Endothelial cell of umbilical vein (primary cell): ENCODE measurements around the gene YIPF7. TPM values are rescaled to one million over a fixed set of nuclear protein-coding genes. Genes with fewer than 3 reads are reported as not detected.
A peak's percentile ranks its signal among the peaks of the same experiment; 100 is the strongest.

Experiments
- Bru-seq: library from RNA; stranded (reverse); fragments of 400-500 nt; gene quantifications from one replicate; lab custom pipeline; 2021; lab: Mats Ljungman, UMichigan
- BruChase-seq, 2 experiments: library from RNA; stranded (reverse); fragments of 400-500 nt; gene quantifications; one replicate each; lab custom pipeline; 2021; lab: Mats Ljungman, UMichigan
- BruUV-seq: library from RNA; stranded (reverse); fragments of 400-500 nt; replicated peaks from 2 replicates; lab custom pipeline; 2021; lab: Mats Ljungman, UMichigan
- CTCF ChIA-PET: fragments of 300-600, 350-600 bp; sonication (Branson Sonifier 250); formaldehyde crosslinking; loops from one replicate; lab custom pipeline; 2021; ENCODE audit warnings: antibody characterized with exemption, inconsistent platforms; lab: Charles Lee
- POLR2A ChIA-PET: fragments of 300-600, 350-600 bp; sonication (Branson Sonifier 250); formaldehyde crosslinking; loops from one replicate; lab custom pipeline; 2021; ENCODE audit warnings: antibody characterized with exemption, inconsistent platforms; lab: Charles Lee
- DNase-seq: peaks from one replicate; pipeline ENCODE4 v3.0.0-alpha.2; 2011; ENCODE audit warnings: low read depth, low spot score
- FAIRE-seq: peaks from 2 replicates; lab custom pipeline; 2011; peaks lifted over from hg19 to GRCh38; lab: Jason Lieb, UNC
- H2AFZ ChIP-seq: 2 replicates; pipeline ENCODE4 v1.6.0; 2012; ENCODE audit warnings: low read depth, low read length, control low read depth, inconsistent platforms
- H3K27ac ChIP-seq: 2 replicates; pipeline ENCODE4 v1.5.1; 2011; ENCODE audit warnings: low read depth, mild to moderate bottlenecking, control low read depth, low read length, moderate library complexity; ENCODE audit not compliant: insufficient read depth
- H3K27me3 ChIP-seq, 2 experiments: 2 replicates each; pipeline versions ENCODE4 v1.6.0 to v1.6.1; 2011; ENCODE audit warnings: low read length in 2 of 2, mixed read lengths in 1 of 2; ENCODE audit not compliant: control insufficient read depth in 2 of 2, insufficient read depth in 2 of 2
- H3K36me3 ChIP-seq, 2 experiments: 2 replicates in 1 of 2; 3 replicates in 1 of 2; pipeline ENCODE4 v1.5.1; 2011; ENCODE audit warnings: low read length in 2 of 2, mild to moderate bottlenecking in 1 of 2, moderate library complexity in 1 of 2; ENCODE audit not compliant: control insufficient read depth in 2 of 2, insufficient read depth in 2 of 2; ENCODE audit errors: extremely low read depth in 1 of 2
- H3K4me1 ChIP-seq: 3 replicates; pipeline ENCODE4 v1.5.1; 2011; ENCODE audit warnings: mild to moderate bottlenecking, low read length; ENCODE audit not compliant: control insufficient read depth, insufficient read depth; ENCODE audit errors: extremely low read depth
- H3K4me2 ChIP-seq: 2 replicates; pipeline ENCODE4 v1.6.1; 2011; ENCODE audit warnings: low read length, control low read depth, mixed read lengths; ENCODE audit not compliant: insufficient read depth
- H3K4me3 ChIP-seq, 3 experiments: fragments of 200-600 bp in 1 of 3; sonication (generic), shearing (Covaris generic) in 1 of 3; replicated peaks in 1 of 3; 2 replicates each; pipeline ENCODE4 v1.5.1; 2011 to 2016; ENCODE audit warnings: control low read depth in 3 of 3, low read length in 3 of 3, mild to moderate bottlenecking in 2 of 3, inconsistent platforms in 1 of 3, low read depth in 1 of 3, moderate library complexity in 1 of 3; ENCODE audit not compliant: insufficient read depth in 1 of 3
- H3K79me2 ChIP-seq: 2 replicates; pipeline ENCODE4 v1.6.0; 2012; ENCODE audit warnings: low read length, inconsistent platforms; ENCODE audit not compliant: control insufficient read depth, insufficient read depth
- H3K9ac ChIP-seq: replicated peaks from 2 replicates; pipeline ENCODE3; 2011; ENCODE audit warnings: low read length, control low read depth; ENCODE audit not compliant: insufficient read depth; ENCODE audit errors: extremely low read depth
- H3K9me1 ChIP-seq: replicated peaks from 3 replicates; pipeline ENCODE4 v1.6.0; 2011; ENCODE audit warnings: mild to moderate bottlenecking, low read length; ENCODE audit not compliant: control insufficient read depth, insufficient read depth; ENCODE audit errors: extremely low read depth
- H3K9me3 ChIP-seq: replicated peaks from 2 replicates; pipeline ENCODE4 v1.5.1; 2012; ENCODE audit warnings: low read length, inconsistent platforms; ENCODE audit not compliant: control insufficient read depth, insufficient read depth
- H4K20me1 ChIP-seq: replicated peaks from 2 replicates; pipeline ENCODE3; 2011; ENCODE audit warnings: mild to moderate bottlenecking, low read length; ENCODE audit not compliant: control insufficient read depth, insufficient read depth; ENCODE audit errors: extremely low read depth
- EZH2 ChIP-seq: IDR thresholded peaks from 2 replicates; pipeline ENCODE4 v1.6.1; 2012; ENCODE audit warnings: borderline replicate concordance, low read depth, mild to moderate bottlenecking, moderate library complexity, low read length, inconsistent platforms; ENCODE audit not compliant: severe bottlenecking
- FOS ChIP-seq: IDR thresholded peaks from 2 replicates; pipeline ENCODE4 v1.6.1; 2011; ENCODE audit warnings: mild to moderate bottlenecking, low read length, moderate library complexity, borderline replicate concordance; ENCODE audit not compliant: insufficient read depth
- GATA2 ChIP-seq: IDR thresholded peaks from 2 replicates; pipeline ENCODE4 v1.7.0; 2011; ENCODE audit warnings: low read depth, mild to moderate bottlenecking, moderate library complexity, mixed read lengths, low read length; ENCODE audit not compliant: insufficient read length, insufficient read depth
- JUN ChIP-seq: IDR thresholded peaks from 2 replicates; pipeline ENCODE4 v1.6.1; 2011; ENCODE audit warnings: borderline replicate concordance, low read depth; ENCODE audit not compliant: insufficient read length, insufficient read depth
- MYC ChIP-seq: IDR thresholded peaks from one replicate; pipeline ENCODE4 v1.6.1; 2011; ENCODE audit warnings: mild to moderate bottlenecking, low read depth, low read length
- POLR2A ChIP-seq: IDR thresholded peaks from 2 replicates; pipeline ENCODE4 v1.6.1; 2012; ENCODE audit warnings: low read depth, mild to moderate bottlenecking, control low read depth, low read length
- POLR2AphosphoS5 ChIP-seq: IDR thresholded peaks from 2 replicates; pipeline ENCODE4 v1.6.1; 2012; ENCODE audit warnings: low read depth, mild to moderate bottlenecking, control low read depth, low read length, moderate library complexity; ENCODE audit not compliant: insufficient read depth
- dilution Hi-C: fragments of 300-500 bp; cut with MboI; formaldehyde crosslinking; loops from one replicate; pipeline ENCODE4 v1.15.0; 2019; ENCODE audit warnings: low sequenced_read_pairs; ENCODE audit not compliant: extremely low pct_ligation_motif_present
- intact Hi-C: fragments of 100-400 bp; cut with micrococcal nuclease; formaldehyde crosslinking; loops from one replicate; pipeline ENCODE4 v1.10.0; 2022
- long read RNA-seq: library from polyadenylated mRNA; stranded (forward); transcript quantifications from one replicate; pipeline ENCODE4 v2.0.0, GENCODE V29; 2021
- polyA minus RNA-seq, 3 experiments: library from RNA; depleted of rRNA, polyadenylated mRNA; stranded (reverse); fragments of >200 nt; gene quantifications; 1 replicate in 1 of 3; 2 replicates in 2 of 3; pipeline ENCODE4 v1.2.3, GENCODE V29; 2011
- polyA plus RNA-seq, 4 experiments: library from polyadenylated mRNA; depleted of rRNA in 3 of 4; stranded (reverse) in 3 of 4; unstranded in 1 of 4; fragments of >200 nt; gene quantifications; 2 replicates each; pipeline versions ENCODE4 v1.2.1 to v1.2.3, GENCODE V29; 2011 to 2012; ENCODE audit warnings: missing spikeins in 1 of 4
- total RNA-seq: library from RNA; stranded (reverse); gene quantifications from 2 replicates; pipeline ENCODE4 v1.2.3, GENCODE V29; 2021
- TF ChIP-seq, protein P1 (sequence below), 2 donors: IDR thresholded peaks; 1 replicate in 1 of 2; 2 replicates in 1 of 2; pipeline ENCODE4 v1.5.1; 2011; ENCODE audit warnings: low read length in 2 of 2, mild to moderate bottlenecking in 2 of 2, moderate library complexity in 2 of 2, control low read depth in 1 of 2, inconsistent platforms in 1 of 2, low read depth in 1 of 2; ENCODE audit not compliant: insufficient read depth in 1 of 2; ENCODE audit errors: extremely low read depth in 1 of 2
- TF ChIP-seq, protein P2 (sequence below): IDR thresholded peaks from 2 replicates; pipeline ENCODE4 v1.6.1; 2011; ENCODE audit not compliant: insufficient read depth, insufficient read length

YIPF7 gene
- total RNA-seq (not detected in 2 replicates), polyA plus RNA-seq (not detected in 2 replicates), polyA minus RNA-seq (0.56 TPM in 1 of 2 replicates, not detected in the other), Bru-seq, nascent RNA (percentile 14 among the genes with signal in this experiment), BruChase-seq, experiment 1, labeled RNA remaining after a 6-hour chase (percentile 39 among the genes with signal in this experiment), BruChase-seq, experiment 2, labeled RNA remaining after a 2-hour chase (percentile 32 among the genes with signal in this experiment)
- polyA plus RNA-seq (2011; cell fraction: cytosol; rRNA removed) = not detected in 2 replicates
- polyA plus RNA-seq (2011; cell fraction: nucleus; rRNA removed) = not detected in 2 replicates
- not detected in 2 replicates for polyA plus RNA-seq (2012)
- polyA minus RNA-seq (2011; cell fraction: cytosol; rRNA and poly(A)+ RNA removed) = not detected
- polyA minus RNA-seq (2011; cell fraction: nucleus; rRNA and poly(A)+ RNA removed) = not detected in 2 replicates
- long read RNA-seq, partial matches to known transcripts = 1 of 1 reads
- long read RNA-seq, other reads (novel, unspliced or antisense) = 0 of 1 reads

- no peak within 1 kb of the TSS for H3K27ac ChIP-seq
- no peak within 1 kb of the TSS for H3K9ac ChIP-seq
- CTCF ChIA-PET = interaction anchor here (1.5 kb wide), 1 partner anchor 17 kb away, joined by 4 read pairs; no protein-coding TSS in a partner anchor
- no peak within 1 kb of the TSS for H3K4me2 ChIP-seq
- no peaks in the 10 kb centered on the region for H3K36me3 ChIP-seq
- H3K79me2 ChIP-seq = no peaks in the 10 kb centered on the region
- H3K9me3 ChIP-seq = no peaks in the 10 kb centered on the region
- no peak for DNase-seq
- dilution Hi-C loops = no loop called here
- POLR2A ChIA-PET = no interaction called here
- no peaks in the 10 kb centered on the region for H3K4me1 ChIP-seq
- intact Hi-C loops = no loop called here
- TF ChIP-seq POLR2A (no peak), GATA2 (no peak), JUN (no peak), EZH2 (no peak), FOS (no peak), MYC (no peak), POLR2AphosphoS5 (no peak)
- TF ChIP-seq, protein P1, sequence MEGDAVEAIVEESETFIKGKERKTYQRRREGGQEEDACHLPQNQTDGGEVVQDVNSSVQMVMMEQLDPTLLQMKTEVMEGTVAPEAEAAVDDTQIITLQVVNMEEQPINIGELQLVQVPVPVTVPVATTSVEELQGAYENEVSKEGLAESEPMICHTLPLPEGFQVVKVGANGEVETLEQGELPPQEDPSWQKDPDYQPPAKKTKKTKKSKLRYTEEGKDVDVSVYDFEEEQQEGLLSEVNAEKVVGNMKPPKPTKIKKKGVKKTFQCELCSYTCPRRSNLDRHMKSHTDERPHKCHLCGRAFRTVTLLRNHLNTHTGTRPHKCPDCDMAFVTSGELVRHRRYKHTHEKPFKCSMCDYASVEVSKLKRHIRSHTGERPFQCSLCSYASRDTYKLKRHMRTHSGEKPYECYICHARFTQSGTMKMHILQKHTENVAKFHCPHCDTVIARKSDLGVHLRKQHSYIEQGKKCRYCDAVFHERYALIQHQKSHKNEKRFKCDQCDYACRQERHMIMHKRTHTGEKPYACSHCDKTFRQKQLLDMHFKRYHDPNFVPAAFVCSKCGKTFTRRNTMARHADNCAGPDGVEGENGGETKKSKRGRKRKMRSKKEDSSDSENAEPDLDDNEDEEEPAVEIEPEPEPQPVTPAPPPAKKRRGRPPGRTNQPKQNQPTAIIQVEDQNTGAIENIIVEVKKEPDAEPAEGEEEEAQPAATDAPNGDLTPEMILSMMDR (IDR thresholded peaks at IDR 0.05; ENCODE audit: extremely low read depth in 1 of 2, insufficient read depth in 1 of 2, low read depth in 1 of 2, low read length in 2 of 2) = no peak
- TF ChIP-seq, protein P2, sequence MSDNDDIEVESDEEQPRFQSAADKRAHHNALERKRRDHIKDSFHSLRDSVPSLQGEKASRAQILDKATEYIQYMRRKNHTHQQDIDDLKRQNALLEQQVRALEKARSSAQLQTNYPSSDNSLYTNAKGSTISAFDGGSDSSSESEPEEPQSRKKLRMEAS = no peak
- H3K9me1 ChIP-seq = no peaks in the 10 kb centered on the region
- no peak for FAIRE-seq
- H2AFZ ChIP-seq = no peak within 1 kb of the TSS
- H3K4me3 ChIP-seq = no peak within 1 kb of the TSS
- peaks cover 0 to 2% of the 10 kb centered on the region in 2 experiments for H3K27me3 ChIP-seq
- H4K20me1 ChIP-seq = no peaks in the 10 kb centered on the region
- no TSS peak for BruUV-seq
Observed at GRCh38 chr4:44651425-44651824, at the start of gene YIPF7. Gene YIPF7, minus strand, starts transcription at chr4:44651625. Its CDS starts 1,525 bp downstream, at chr4:44650100.
